ENCODE results near the gene TANC1. TPM values are rescaled to one million over a fixed set of nuclear protein-coding genes. Genes with fewer than 3 reads are reported as not detected.

Gene TANC1
- total and polyA plus RNA-seq, 2 of the 4 experiments (the other 2 are of a cell fraction), result 10.2 to 12.9 TPM

DNA sequence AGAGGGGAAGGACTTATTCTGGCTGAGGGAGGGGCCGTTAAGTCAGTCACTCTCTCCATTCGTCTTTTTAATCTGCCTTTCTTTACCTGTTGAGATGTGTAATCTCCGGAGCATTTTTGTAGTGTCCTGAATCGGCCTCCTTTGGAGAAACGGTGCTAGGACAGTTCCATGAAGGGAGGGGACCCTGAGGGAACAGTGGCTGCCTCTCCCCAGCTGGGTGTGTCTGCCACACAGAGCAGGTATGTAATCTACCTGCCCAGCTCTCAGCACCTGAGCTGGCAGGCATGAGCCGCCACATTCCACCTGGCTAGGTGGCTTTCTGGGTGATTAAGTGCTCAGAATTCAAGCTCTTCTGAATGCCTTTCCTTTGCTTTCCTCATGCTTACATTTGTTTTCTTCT is 186.9 kb downstream of the TANC1 start:
- intact Hi-C loops (cut with micrococcal nuclease) (no loop called here), dilution Hi-C loops (cut with HindIII; ENCODE audit: low sequenced_read_pairs, unreplicated experiment) (no loop called here), in situ Hi-C loops (cut with MboI; ENCODE audit: low sequenced_read_pairs) (no loop called here)
- no peak overlapping the region for H4K8ac ChIP-seq (ENCODE audit: low read depth in 2 of 2, low read length in 2 of 2)
- ATAC-seq (ENCODE audit: low read depth) (no peak), DNase-seq (no peak)
- no peak overlapping the region for H3K9ac ChIP-seq (ENCODE audit: low read depth, low read length)
- no peak overlapping the region for H3K56ac ChIP-seq (ENCODE audit: extremely low read depth, insufficient read depth, low read length)
- H3K36me3 ChIP-seq (ENCODE audit: control insufficient read depth, insufficient read depth, low read length), result peaks cover 24% of the 10 kb centered on the region
- H4K91ac ChIP-seq (ENCODE audit: insufficient read depth, low read depth, low read length), result no peak overlapping the region
- no peak overlapping the region for H4K5ac ChIP-seq (ENCODE audit: low read depth, low read length)
- H3K4me2 ChIP-seq (ENCODE audit: low read depth, low read length), result no peak overlapping the region
- H2BK15ac ChIP-seq (ENCODE audit: low read depth, low read length), result no peak overlapping the region
- no peak overlapping the region for H2BK5ac ChIP-seq (ENCODE audit: low read depth, low read length, poor library complexity, severe bottlenecking)
- POLR2A ChIA-PET (ENCODE audit: unreplicated experiment), result no interaction called here
- no peaks in the 10 kb centered on the region for H3K27me3 ChIP-seq (ENCODE audit: control insufficient read depth, insufficient read depth, low read length)
- H2AK5ac ChIP-seq (ENCODE audit: low read depth, low read length), result no peak overlapping the region
- H3K27ac ChIP-seq (ENCODE audit: insufficient read depth, low read length), result no peak overlapping the region
- no peak overlapping the region for H3K14ac ChIP-seq (replicated peaks; ENCODE audit: low read depth, low read length)
- peaks cover 7 to 34% of the 10 kb centered on the region in 2 experiments; a peak in 3 of 4 replicates for H3K79me1 ChIP-seq (ENCODE audit: low read depth in 1 of 2, low read length in 2 of 2)
- no peak for TF ChIP-seq CHD1 (IDR thresholded peaks at IDR 0.05; ENCODE audit: low read depth, low read length)
- TF ChIP-seq ELK1 (IDR thresholded peaks at IDR 0.05; ENCODE audit: borderline replicate concordance, low read depth, low read length), result no peak
- no peak for TF ChIP-seq RCOR1 (IDR thresholded peaks at IDR 0.05; ENCODE audit: insufficient replicate concordance, low read length)
- no peak for TF ChIP-seq MAZ (IDR thresholded peaks at IDR 0.05; ENCODE audit: borderline replicate concordance, low read depth, low read length)
- no peak for TF ChIP-seq RAD21 (IDR thresholded peaks at IDR 0.05; ENCODE audit: low read length)
- TF ChIP-seq SMC3 (IDR thresholded peaks at IDR 0.05; ENCODE audit: low read depth, low read length), result no peak
- no peak for TF ChIP-seq NFE2L2 (IDR thresholded peaks at IDR 0.05; ENCODE audit: low read depth, low read length)
- TF ChIP-seq POLR2A (IDR thresholded peaks at IDR 0.05; ENCODE audit: low read depth, low read length), result no peak
- TF ChIP-seq USF2 (IDR thresholded peaks at IDR 0.05; ENCODE audit: low read depth, low read length), result no peak
- no peak for TF ChIP-seq FOS (IDR thresholded peaks at IDR 0.05; ENCODE audit: low read depth, low read length)
- TF ChIP-seq BHLHE40 (IDR thresholded peaks at IDR 0.05; ENCODE audit: low read depth, low read length), result no peak
- no peak for TF ChIP-seq MAFK (IDR thresholded peaks at IDR 0.05; ENCODE audit: low read depth, low read length)
- TF ChIP-seq RFX5 (IDR thresholded peaks at IDR 0.05; ENCODE audit: low read depth, low read length), result no peak
- TF ChIP-seq MXI1 (IDR thresholded peaks at IDR 0.05; ENCODE audit: borderline replicate concordance, low read depth, low read length), result no peak
- TF ChIP-seq, protein P1, sequence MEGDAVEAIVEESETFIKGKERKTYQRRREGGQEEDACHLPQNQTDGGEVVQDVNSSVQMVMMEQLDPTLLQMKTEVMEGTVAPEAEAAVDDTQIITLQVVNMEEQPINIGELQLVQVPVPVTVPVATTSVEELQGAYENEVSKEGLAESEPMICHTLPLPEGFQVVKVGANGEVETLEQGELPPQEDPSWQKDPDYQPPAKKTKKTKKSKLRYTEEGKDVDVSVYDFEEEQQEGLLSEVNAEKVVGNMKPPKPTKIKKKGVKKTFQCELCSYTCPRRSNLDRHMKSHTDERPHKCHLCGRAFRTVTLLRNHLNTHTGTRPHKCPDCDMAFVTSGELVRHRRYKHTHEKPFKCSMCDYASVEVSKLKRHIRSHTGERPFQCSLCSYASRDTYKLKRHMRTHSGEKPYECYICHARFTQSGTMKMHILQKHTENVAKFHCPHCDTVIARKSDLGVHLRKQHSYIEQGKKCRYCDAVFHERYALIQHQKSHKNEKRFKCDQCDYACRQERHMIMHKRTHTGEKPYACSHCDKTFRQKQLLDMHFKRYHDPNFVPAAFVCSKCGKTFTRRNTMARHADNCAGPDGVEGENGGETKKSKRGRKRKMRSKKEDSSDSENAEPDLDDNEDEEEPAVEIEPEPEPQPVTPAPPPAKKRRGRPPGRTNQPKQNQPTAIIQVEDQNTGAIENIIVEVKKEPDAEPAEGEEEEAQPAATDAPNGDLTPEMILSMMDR (conservative IDR thresholded peaks at IDR 0.05; ENCODE audit: low read depth, low read length), result no peak
- no peak for TF ChIP-seq CEBPB (IDR thresholded peaks at IDR 0.05; ENCODE audit: low read depth, low read length)
- no peaks in the 10 kb centered on the region for H3K9me3 ChIP-seq (ENCODE audit: control insufficient read depth, insufficient read depth, low read length)
- H3K4ac ChIP-seq (ENCODE audit: low read depth, low read length), result no peak overlapping the region
- H4K20me1 ChIP-seq (ENCODE audit: insufficient read depth, low read length), result no peaks in the 10 kb centered on the region
- H2AFZ ChIP-seq (replicated peaks; ENCODE audit: low read length, poor library complexity), result no peak overlapping the region
- no peak overlapping the region for H3K23ac ChIP-seq (ENCODE audit: low read depth, low read length)
- H2AK9ac ChIP-seq (replicated peaks; ENCODE audit: low read depth, low read length, poor library complexity), result no peak overlapping the region
- peaks cover 22% of the 10 kb centered on the region for H3K4me1 ChIP-seq (ENCODE audit: control insufficient read depth, insufficient read depth, low read length)
- H3K18ac ChIP-seq (ENCODE audit: low read depth, low read length), result no peak overlapping the region
- CTCF ChIA-PET, result interaction anchor here (0.9 to 1.3 kb wide), 2 partner anchors 9 to 14 kb away, joined by 3 to 4 read pairs; no protein-coding TSS in a partner anchor
- WGBS, 2 experiments (ENCODE audit: extremely low coverage in 2 of 2, insufficient read length in 1 of 2), result no CpG with 5 or more reads among the region's 6 CpGs
- no TSS peak for BruUV-seq (replicated peaks)
- peaks cover 14% of the 10 kb centered on the region for H3K9me1 ChIP-seq (ENCODE audit: insufficient read depth, low read length)
- H2BK20ac ChIP-seq (ENCODE audit: low read depth, low read length), result no peak overlapping the region
- no peak overlapping the region for H2BK120ac ChIP-seq (ENCODE audit: low read depth, low read length)
- no peak overlapping the region for H3K4me3 ChIP-seq (ENCODE audit: insufficient read depth, low read depth, low read length)

Data from IMR-90 (cell line).